Measurements from ENCODE around the gene CPA4.

The CPA4 gene

GRCh38 chr7:130344271-130344866 lies 51.4 kb downstream of the CPA4 start, which contains the start of gene CPA5:
Gene CPA5 (plus strand): TSS chr7:130344816. CDS start chr7:130346486, 1,670 bp downstream.
- DNase-seq (ENCODE audit: low spot score) = no peak

- DNase-seq (ENCODE audit: low spot score) = no peak
Observed at GRCh38 chr7:130345136-130345535, 52.2 kb downstream of the CPA4 start.

- no peak for DNase-seq (ENCODE audit: low spot score)
Observed at GRCh38 chr7:130345725-130346124, 52.8 kb downstream of the CPA4 start.

GRCh38 chr7:130346177-130346905 lies 53.4 kb downstream of the CPA4 start:
- DNase-seq (ENCODE audit: low spot score) = no peak

GRCh38 chr7:130346941-130347340 lies 54.0 kb downstream of the CPA4 start:
- DNase-seq (ENCODE audit: low spot score) = no peak

GRCh38 chr7:130349911-130350782 lies 57.2 kb downstream of the CPA4 start:
- no peak for DNase-seq (ENCODE audit: low spot score)

GRCh38 chr7:130350945-130351790 lies 58.2 kb downstream of the CPA4 start:
- DNase-seq (ENCODE audit: low spot score) = no peak

GRCh38 chr7:130351791-130352090 lies 58.8 kb downstream of the CPA4 start:
- DNase-seq (ENCODE audit: low spot score) = no peak

GRCh38 chr7:130352194-130353074 lies 59.5 kb downstream of the CPA4 start:
- no peak for DNase-seq (ENCODE audit: low spot score)

GRCh38 chr7:130353196-130353595 lies 60.2 kb downstream of the CPA4 start:
- DNase-seq (ENCODE audit: low spot score) = no peak

- peak; percentile 77 for DNase-seq (ENCODE audit: low spot score)
Observed at GRCh38 chr7:130356121-130356875, 63.3 kb downstream of the CPA4 start.

GRCh38 chr7:130356876-130357611 lies 64.1 kb downstream of the CPA4 start:
- DNase-seq (ENCODE audit: low spot score) = no peak

GRCh38 chr7:130358471-130358870 lies 65.5 kb downstream of the CPA4 start:
- no peak for DNase-seq (ENCODE audit: low spot score)

GRCh38 chr7:130359276-130359857 lies 66.4 kb downstream of the CPA4 start:
- DNase-seq (ENCODE audit: low spot score) = no peak

- no peak for DNase-seq (ENCODE audit: low spot score)
Observed at GRCh38 chr7:130360518-130360917, 67.6 kb downstream of the CPA4 start.

GRCh38 chr7:130361681-130362080 lies 68.7 kb downstream of the CPA4 start:
- no peak for DNase-seq (ENCODE audit: low spot score)

GRCh38 chr7:130362251-130362816 lies 69.4 kb downstream of the CPA4 start:
- no peak for DNase-seq (ENCODE audit: low spot score)

GRCh38 chr7:130363026-130363847 lies 70.3 kb downstream of the CPA4 start:
- DNase-seq (ENCODE audit: low spot score) = no peak

Measured in iPS-NIHi11 (cell line).